NAMALWA (cell line): ENCODE data around the gene CCDC30.
A peak's percentile ranks its signal among the peaks of the same experiment; 100 is the strongest.

ENCODE experiments used
- DNase-seq: peaks from one replicate; pipeline ENCODE4 v3.0.0-alpha.2; 2015; ENCODE audit warnings: low spot score

CCDC30 gene

DNA sequence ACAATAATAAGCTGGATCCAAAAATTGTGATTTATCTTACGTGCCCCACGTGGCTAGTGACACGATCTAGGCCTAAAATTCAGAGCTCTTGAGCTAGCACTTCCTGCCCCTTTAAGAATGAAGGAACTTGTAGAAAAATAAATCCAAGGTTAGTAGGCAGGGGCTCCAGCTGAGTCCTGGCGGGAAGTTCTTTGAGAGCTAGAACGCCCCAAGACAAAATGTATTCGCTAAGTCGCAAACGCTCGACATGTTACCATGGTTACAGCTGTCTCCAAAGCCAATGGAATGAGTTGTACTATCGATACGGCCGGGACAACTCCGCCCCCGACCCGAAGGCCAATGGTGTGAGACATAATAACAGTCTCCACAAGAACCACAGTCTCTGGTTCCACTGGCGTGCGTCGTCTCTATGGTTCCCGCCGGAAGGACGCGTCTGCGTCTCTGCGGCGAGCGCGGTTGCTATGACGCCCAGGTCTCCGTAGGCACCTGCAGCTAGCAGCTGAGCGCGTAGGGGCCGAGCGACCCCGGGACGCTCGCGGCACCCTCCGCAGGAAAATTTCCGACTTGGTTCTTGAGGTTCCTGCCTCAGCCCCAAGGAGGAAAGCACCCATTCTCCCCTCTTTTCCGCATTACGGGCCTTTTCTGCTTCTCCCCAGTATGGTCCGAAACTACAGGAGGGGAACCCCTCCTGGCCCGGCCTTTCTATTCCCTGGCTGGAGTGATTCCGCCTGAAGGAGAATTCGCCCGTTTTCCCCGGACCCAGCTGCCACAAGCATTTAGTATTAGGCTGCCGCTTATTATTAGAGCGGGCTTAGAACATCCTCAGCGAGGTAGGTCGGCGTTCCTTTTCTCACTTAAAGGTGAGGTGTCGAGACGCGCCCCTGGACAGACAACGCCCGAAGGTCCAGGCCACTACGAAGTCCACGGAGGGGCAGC is at the start of gene CCDC30:
Gene CCDC30 (plus strand): TSS at position 459 of the 936 bp plus-strand sequence. CDS start 17,266 bp downstream, outside the sequence.
- DNase-seq: peak; percentile 99

GRCh38 chr1:42414551-42415496 is 48.3 kb upstream of the CCDC30 start:
- DNase-seq: no peak

DNA sequence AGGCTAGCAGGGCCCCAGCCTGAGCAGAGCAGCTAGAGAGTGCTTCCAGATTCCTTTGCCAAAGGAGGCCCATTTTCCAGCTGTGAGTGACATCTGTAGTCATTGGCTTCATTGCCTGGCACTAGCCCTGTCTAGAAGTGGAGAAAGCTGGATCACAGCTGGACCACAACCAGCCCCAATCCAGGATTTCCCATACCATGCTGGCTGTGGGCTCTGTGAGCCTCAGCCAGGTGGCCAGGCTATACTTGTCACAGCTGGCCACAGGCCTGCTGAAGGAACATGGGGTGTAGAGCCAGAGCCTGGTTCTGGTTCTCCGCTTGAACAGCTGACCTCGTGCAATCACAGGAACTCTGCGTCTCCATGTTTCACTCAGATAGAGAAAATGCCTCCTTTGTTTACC is 45.9 kb upstream of the CCDC30 start:
- DNase-seq: no peak

- DNase-seq: no peak
Observed at GRCh38 chr1:42418516-42418915, 44.6 kb upstream of the CCDC30 start.

DNA sequence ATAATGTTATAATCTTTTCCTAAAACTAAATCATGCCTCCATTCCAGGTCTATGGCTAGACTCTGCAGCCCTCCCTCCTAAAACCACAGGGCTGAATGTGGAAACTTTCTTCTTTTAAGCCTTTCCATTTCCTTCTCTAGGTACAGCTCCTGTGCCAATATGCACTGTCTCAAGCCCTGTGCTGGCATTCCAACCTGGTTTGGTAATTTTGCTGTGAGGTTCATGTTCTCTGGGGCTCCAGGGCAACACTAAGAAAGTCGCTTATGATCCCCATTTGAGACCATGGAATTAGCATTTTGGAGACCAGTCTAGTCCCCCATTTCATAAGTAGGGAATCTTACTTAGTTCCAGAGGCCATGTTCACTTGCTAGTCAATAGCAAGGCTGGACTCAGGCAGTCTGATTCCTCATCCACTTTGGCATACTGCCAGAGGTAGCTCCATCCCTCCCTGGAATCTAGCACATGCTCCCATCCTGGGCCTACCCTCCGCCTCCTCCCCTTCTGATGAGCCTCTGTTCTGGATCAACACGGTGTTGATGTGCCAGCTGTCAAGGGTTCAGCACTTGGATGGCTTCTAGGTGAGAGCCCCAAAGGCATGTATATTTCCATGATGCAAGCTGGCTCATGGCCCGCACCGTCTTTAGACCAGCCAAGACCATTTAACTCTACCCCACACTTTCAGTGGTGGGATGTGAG is 43.8 kb upstream of the CCDC30 start:
- no peak for DNase-seq

- DNase-seq: no peak
Observed at GRCh38 chr1:42420121-42420520, 43.0 kb upstream of the CCDC30 start.

- DNase-seq: no peak
Observed at GRCh38 chr1:42420911-42421585, 42.0 kb upstream of the CCDC30 start.

- no peak for DNase-seq
Observed at GRCh38 chr1:42422737-42423136, 40.3 kb upstream of the CCDC30 start.

DNA sequence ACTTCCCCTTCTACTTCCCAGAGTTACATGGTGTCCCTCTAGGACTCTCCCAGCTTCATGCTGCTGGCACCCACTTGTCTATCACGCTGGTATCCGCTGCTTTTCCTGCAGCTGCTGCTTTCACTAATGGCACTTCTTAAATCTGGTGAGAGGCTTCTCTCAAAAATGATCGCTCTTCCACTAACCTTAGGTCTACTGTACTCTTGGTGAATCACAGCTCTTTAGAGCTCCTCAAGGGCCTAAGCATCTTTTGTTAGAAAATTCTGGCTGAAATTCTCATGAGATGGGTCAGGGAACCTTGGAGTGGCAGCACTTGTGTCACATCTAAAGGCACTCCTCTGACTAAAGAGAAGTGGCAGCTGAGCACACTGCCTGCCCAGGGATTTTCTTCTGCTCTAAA is 39.4 kb upstream of the CCDC30 start:
- DNase-seq: no peak

DNA sequence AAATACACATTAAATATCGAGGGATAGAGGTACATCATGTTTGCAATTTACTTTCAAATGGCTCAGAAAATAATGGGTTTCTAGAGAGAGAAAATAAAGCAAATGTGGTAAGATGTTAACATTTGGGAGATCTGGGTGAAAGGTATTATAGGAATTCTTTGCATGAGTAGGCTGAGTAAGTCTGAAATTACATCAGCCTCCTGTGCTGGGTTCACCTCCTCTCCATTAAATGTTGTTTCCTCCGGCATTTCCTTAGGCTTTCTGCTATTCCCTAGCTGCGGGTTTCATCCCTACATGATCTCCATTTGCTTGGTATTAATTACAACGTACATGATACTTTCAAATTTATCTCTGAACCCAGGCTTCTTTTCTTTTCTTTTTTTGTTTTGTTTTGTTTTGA is 38.9 kb upstream of the CCDC30 start:
- DNase-seq: no peak

GRCh38 chr1:42427240-42427639 is 35.8 kb upstream of the CCDC30 start:
- DNase-seq: no peak

- DNase-seq: no peak
Observed at GRCh38 chr1:42429603-42430002, 33.5 kb upstream of the CCDC30 start.

DNA sequence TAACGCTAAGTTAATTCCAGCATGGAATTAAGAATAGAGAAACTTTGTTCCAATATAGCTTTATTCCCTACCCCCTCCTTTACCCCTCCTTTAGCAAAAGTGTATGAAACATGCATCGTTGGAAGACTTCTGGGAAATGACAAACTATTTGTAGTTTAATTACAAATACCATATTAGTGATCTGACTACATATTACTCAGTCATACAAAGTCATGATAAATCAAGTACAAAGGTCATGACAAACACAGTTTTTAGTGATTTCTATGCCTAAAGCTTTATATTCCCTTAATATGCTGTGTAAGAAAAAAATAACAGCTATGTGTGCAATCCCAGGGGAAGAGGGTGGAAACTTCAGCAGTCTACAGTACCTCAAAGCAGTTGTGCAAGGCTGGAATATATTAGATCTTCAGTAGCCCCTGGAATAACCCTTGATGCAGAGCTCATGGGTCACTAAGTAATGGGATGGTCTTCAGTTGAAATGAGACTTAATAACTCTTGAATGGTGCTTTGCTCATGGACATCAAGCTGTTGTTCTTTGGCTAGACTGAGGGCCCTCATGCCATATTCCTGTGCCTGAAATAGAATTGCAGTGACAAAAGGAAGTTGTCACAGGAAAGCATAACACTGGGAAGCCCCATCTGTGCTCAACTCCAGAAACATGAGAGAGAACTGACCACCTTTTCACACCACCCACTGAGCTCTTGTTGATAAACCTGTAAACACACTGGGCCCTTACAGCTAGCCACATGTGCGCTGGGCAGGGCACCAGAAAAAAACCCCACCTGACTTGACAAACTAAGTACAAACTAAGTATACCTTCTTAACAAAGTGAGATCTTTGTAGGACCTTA is 32.6 kb upstream of the CCDC30 start:
- DNase-seq: no peak

GRCh38 chr1:42431514-42431913 is 31.6 kb upstream of the CCDC30 start:
- DNase-seq: no peak

- no peak for DNase-seq
Observed at GRCh38 chr1:42432714-42433113, 30.4 kb upstream of the CCDC30 start.

DNA sequence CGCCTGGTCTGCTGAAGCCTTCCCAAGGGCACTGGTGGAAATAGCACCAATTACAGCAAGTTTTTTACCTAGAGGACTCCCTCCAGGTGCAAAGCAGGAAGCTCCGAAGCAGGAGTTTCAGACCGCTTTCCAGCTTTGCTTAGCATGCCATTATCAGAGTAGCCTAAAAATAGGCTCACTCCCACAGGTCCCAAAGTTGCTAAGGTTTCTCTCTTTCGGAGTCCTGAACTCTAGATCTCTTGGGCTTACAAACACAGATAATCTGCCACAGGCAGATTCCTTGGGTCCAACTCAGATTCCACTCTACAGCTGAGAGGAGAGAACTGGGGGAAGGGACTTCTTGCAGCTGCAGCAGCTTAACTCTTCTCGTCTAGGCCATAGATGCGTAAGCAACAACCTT is 29.7 kb upstream of the CCDC30 start:
- no peak for DNase-seq

GRCh38 chr1:42434340-42434739 is 28.7 kb upstream of the CCDC30 start:
- DNase-seq: no peak

DNA sequence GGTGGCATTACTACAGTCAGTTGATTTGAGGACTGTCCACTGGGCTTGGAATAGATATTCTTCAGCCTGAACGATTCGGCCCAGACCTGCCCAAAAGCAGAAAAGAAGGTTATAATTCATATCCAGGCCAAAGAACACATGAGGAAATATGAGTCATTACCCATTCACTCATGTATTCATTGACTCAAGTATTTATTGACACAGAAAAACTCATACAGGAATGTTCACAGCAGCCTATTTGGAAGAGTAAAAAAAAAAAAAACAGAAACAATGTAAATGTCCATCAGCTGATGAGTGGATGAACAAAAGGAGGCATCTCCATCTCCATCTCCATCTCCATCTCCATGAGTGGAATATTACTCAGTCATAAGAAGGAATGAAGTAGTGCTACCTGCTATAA is 23.1 kb upstream of the CCDC30 start:
- no peak for DNase-seq

- DNase-seq: no peak
Observed at GRCh38 chr1:42442662-42443061, 20.4 kb upstream of the CCDC30 start.

DNA sequence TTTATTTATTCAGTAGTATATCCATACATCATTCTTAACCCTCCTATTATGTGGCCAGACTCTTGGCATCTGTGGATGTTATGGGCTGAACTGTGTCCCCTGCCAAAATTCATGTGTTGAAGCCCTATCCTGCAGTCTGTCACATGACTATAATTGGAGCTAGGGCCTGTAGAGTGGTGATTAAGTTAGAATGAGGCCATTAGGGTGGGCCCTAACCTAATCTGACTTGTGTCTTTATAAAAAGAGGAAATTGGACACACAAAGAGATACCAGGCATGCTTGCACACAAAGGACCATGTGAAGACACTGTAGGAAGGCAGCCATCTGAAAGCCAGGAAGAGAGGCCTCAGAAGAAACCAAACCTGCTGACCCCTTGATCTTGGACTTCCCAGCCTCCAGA is 13.8 kb upstream of the CCDC30 start:
- DNase-seq: no peak

DNA sequence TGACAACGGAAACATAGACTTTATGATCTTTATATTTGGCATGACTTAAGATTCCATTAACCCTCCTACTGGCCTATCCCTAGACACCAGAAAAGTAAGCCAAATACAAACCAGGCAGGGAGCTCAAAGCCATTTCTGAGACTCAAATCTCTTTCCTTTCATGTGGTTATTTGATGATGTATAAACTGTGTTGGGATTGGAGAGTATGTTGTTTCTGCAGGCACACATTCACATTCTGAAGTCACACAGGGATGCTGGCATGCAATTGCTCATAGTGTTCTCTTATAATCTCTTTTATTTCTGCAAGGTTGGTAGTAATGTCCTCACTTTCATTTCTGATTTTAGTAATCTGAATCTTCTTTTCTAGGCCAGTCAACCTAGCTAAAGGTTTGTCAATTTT is 13.0 kb upstream of the CCDC30 start:
- no peak for DNase-seq
